WERI-Rb-1 (cell line): ENCODE data around the gene PDE1A.

Source experiments
- DNase-seq: peaks from one replicate; pipeline ENCODE4 v3.0.0-alpha.2; 2020
- H3K27ac ChIP-seq: fragments of 250-450 bp; sonication (Bioruptor Pico); 2 replicates; pipeline ENCODE4 v1.5.1; 2020; ENCODE audit warnings: mild to moderate bottlenecking, moderate library complexity
- H3K27me3 ChIP-seq: fragments of 250-450 bp; sonication (Bioruptor Pico); 2 replicates; pipeline ENCODE4 v1.5.1; 2021; ENCODE audit warnings: mild to moderate bottlenecking, low read depth, moderate library complexity; ENCODE audit not compliant: insufficient read depth, severe bottlenecking
- H3K36me3 ChIP-seq: fragments of 250-450 bp; sonication (Bioruptor Pico); 2 replicates; pipeline ENCODE4 v1.5.1; 2020; ENCODE audit warnings: mild to moderate bottlenecking, moderate library complexity
- H3K4me3 ChIP-seq: 2 replicates; pipeline ENCODE4 v1.5.1; 2011; ENCODE audit warnings: low read depth, mild to moderate bottlenecking, control low read depth, low read length
- H3K9me3 ChIP-seq: fragments of 250-450 bp; sonication (Bioruptor Pico); 2 replicates; pipeline ENCODE4 v1.5.1; 2021; ENCODE audit warnings: mild to moderate bottlenecking, moderate library complexity; ENCODE audit not compliant: severe bottlenecking
- CTCF ChIP-seq: IDR thresholded peaks from 2 replicates; pipeline ENCODE4 v1.5.1; 2011; ENCODE audit warnings: low read depth, mild to moderate bottlenecking, control low read depth, inconsistent platforms, low read length

PDE1A gene

GRCh38 chr2:182426918-182427240 lies at the start of gene PDE1A:
Gene PDE1A, minus strand, starts transcription at chr2:182427036.
- H3K27me3 ChIP-seq: no peaks in the 10 kb centered on the region
- no peak within 1 kb of the TSS for H3K4me3 ChIP-seq
- no peaks in the 10 kb centered on the region for H3K9me3 ChIP-seq
- H3K36me3 ChIP-seq: no peaks in the 10 kb centered on the region
- no peak for TF ChIP-seq CTCF
- no peak for DNase-seq
- H3K27ac ChIP-seq: no peak within 1 kb of the TSS

- peaks cover 2% of the 10 kb centered on the region for H3K9me3 ChIP-seq
- H3K36me3 ChIP-seq: no peaks in the 10 kb centered on the region
- H3K27ac ChIP-seq: no peak overlapping the region
- no peak for DNase-seq
- no peaks in the 10 kb centered on the region for H3K27me3 ChIP-seq
- no peak overlapping the region for H3K4me3 ChIP-seq
- TF ChIP-seq CTCF: no peak
Observed at GRCh38 chr2:182473635-182474034, 46.8 kb upstream of the PDE1A start.

GRCh38 chr2:182463760-182464159 lies 36.9 kb upstream of the PDE1A start:
- Histone ChIP-seq H3K4me3 (no peak overlapping the region), H3K36me3 (no peaks in the 10 kb centered on the region), H3K27ac (no peak overlapping the region), H3K27me3 (no peaks in the 10 kb centered on the region), H3K9me3 (peaks cover under 1% of the 10 kb centered on the region)
- DNase-seq: no peak
- no peak for TF ChIP-seq CTCF

GRCh38 chr2:182456784-182457183 lies 29.9 kb upstream of the PDE1A start:
- Histone ChIP-seq H3K36me3 (no peaks in the 10 kb centered on the region), H3K27ac (no peak overlapping the region), H3K9me3 (no peaks in the 10 kb centered on the region), H3K27me3 (no peaks in the 10 kb centered on the region), H3K4me3 (no peak overlapping the region)
- no peak for DNase-seq
- TF ChIP-seq CTCF: no peak

- Histone ChIP-seq H3K27me3 (no peaks in the 10 kb centered on the region), H3K36me3 (no peaks in the 10 kb centered on the region), H3K27ac (no peak overlapping the region), H3K4me3 (no peak overlapping the region), H3K9me3 (no peaks in the 10 kb centered on the region)
- no peak for TF ChIP-seq CTCF
- DNase-seq: no peak
Observed at GRCh38 chr2:182452456-182452990, 25.7 kb upstream of the PDE1A start.

- Histone ChIP-seq H3K27ac (no peak overlapping the region), H3K9me3 (no peaks in the 10 kb centered on the region), H3K27me3 (no peaks in the 10 kb centered on the region), H3K4me3 (no peak overlapping the region), H3K36me3 (no peaks in the 10 kb centered on the region)
- no peak for DNase-seq
- no peak for TF ChIP-seq CTCF
Observed at GRCh38 chr2:182448371-182448770, 21.5 kb upstream of the PDE1A start.
